Measurements from ENCODE around the gene NCOA3.

NCOA3 gene

GRCh38 chr20:47652794-47653193, 151.1 kb downstream of the NCOA3 start:
- no peak for DNase-seq (ENCODE audit: extremely low spot score)
- TF ChIP-seq LEF1 (IDR thresholded peaks at IDR 0.05; ENCODE audit: borderline replicate concordance) (no peak), ELF4 (IDR thresholded peaks at IDR 0.05) (no peak), HDGF (IDR thresholded peaks at IDR 0.05; ENCODE audit: borderline replicate concordance) (no peak), L3MBTL2 (conservative IDR thresholded peaks at IDR 0.05) (no peak), SP1 (IDR thresholded peaks at IDR 0.05) (no peak), FOXK2 (IDR thresholded peaks at IDR 0.05) (no peak), BHLHE40 (IDR thresholded peaks at IDR 0.05; ENCODE audit: borderline replicate concordance) (no peak), CTBP1 (IDR thresholded peaks at IDR 0.05; ENCODE audit: borderline replicate concordance) (no peak), ZNF384 (IDR thresholded peaks at IDR 0.05) (no peak), PKNOX1 (IDR thresholded peaks at IDR 0.05) (no peak), FOXM1 (IDR thresholded peaks at IDR 0.05; ENCODE audit: borderline replicate concordance) (no peak), TARDBP (IDR thresholded peaks at IDR 0.05) (no peak)
- ChIA-PET POLR2A (no interaction called here), CTCF (interaction anchor here (0.7 to 1.4 kb wide), 2 partner anchors 11 to 471 kb away, joined by 3 read pairs; no protein-coding TSS in a partner anchor)

- ChIA-PET POLR2A (no interaction called here), CTCF (interaction anchor here (1.4 kb wide), 1 partner anchor 10 kb away, joined by 3 read pairs; no protein-coding TSS in a partner anchor)
- TF ChIP-seq ARNT (IDR thresholded peaks at IDR 0.05) (no peak), HDGF (IDR thresholded peaks at IDR 0.05; ENCODE audit: borderline replicate concordance) (no peak), L3MBTL2 (conservative IDR thresholded peaks at IDR 0.05) (no peak), TARDBP (IDR thresholded peaks at IDR 0.05) (no peak), NFRKB (IDR thresholded peaks at IDR 0.05) (no peak), ELF4 (IDR thresholded peaks at IDR 0.05) (no peak), SUZ12 (IDR thresholded peaks at IDR 0.05) (no peak), FOXM1 (IDR thresholded peaks at IDR 0.05; ENCODE audit: borderline replicate concordance) (no peak), ZNF384 (IDR thresholded peaks at IDR 0.05) (no peak), SP1 (IDR thresholded peaks at IDR 0.05) (no peak)
- no peak for DNase-seq (ENCODE audit: extremely low spot score)
Observed at GRCh38 chr20:47653869-47654268, 152.2 kb downstream of the NCOA3 start.

- ChIA-PET POLR2A (no interaction called here), CTCF (no interaction called here)
- DNase-seq (ENCODE audit: extremely low spot score), result no peak
- no peak for TF ChIP-seq LEF1 (IDR thresholded peaks at IDR 0.05; ENCODE audit: borderline replicate concordance)
- no peak for TF ChIP-seq TARDBP (IDR thresholded peaks at IDR 0.05)
- no peak for TF ChIP-seq FOXK2 (IDR thresholded peaks at IDR 0.05)
- TF ChIP-seq PKNOX1 (IDR thresholded peaks at IDR 0.05), result no peak
- no peak for TF ChIP-seq ELF4 (IDR thresholded peaks at IDR 0.05)
- no peak for TF ChIP-seq HDGF (IDR thresholded peaks at IDR 0.05; ENCODE audit: borderline replicate concordance)
- no peak for TF ChIP-seq L3MBTL2 (conservative IDR thresholded peaks at IDR 0.05)
- TF ChIP-seq BHLHE40 (IDR thresholded peaks at IDR 0.05; ENCODE audit: borderline replicate concordance), result no peak
- TF ChIP-seq NFRKB (IDR thresholded peaks at IDR 0.05), result no peak
- TF ChIP-seq CTBP1 (IDR thresholded peaks at IDR 0.05; ENCODE audit: borderline replicate concordance), result no peak
- no peak for TF ChIP-seq SP1 (IDR thresholded peaks at IDR 0.05)
- no peak for TF ChIP-seq FOXM1 (IDR thresholded peaks at IDR 0.05; ENCODE audit: borderline replicate concordance)
Observed at GRCh38 chr20:47654370-47654769, 152.7 kb downstream of the NCOA3 start.

GRCh38 chr20:47655635-47656034, 153.9 kb downstream of the NCOA3 start:
- POLR2A ChIA-PET, result no interaction called here
- CTCF ChIA-PET, result no interaction called here
- TF ChIP-seq ARNT (IDR thresholded peaks at IDR 0.05) (no peak), NFRKB (IDR thresholded peaks at IDR 0.05) (no peak), FOXK2 (IDR thresholded peaks at IDR 0.05) (no peak), LEF1 (IDR thresholded peaks at IDR 0.05; ENCODE audit: borderline replicate concordance) (no peak), CTBP1 (IDR thresholded peaks at IDR 0.05; ENCODE audit: borderline replicate concordance) (no peak), BHLHE40 (IDR thresholded peaks at IDR 0.05; ENCODE audit: borderline replicate concordance) (no peak), HDGF (IDR thresholded peaks at IDR 0.05; ENCODE audit: borderline replicate concordance) (no peak), FOXA1 (IDR thresholded peaks at IDR 0.05) (no peak)
- no peak for DNase-seq (ENCODE audit: extremely low spot score)

GRCh38 chr20:47656318-47656717, 154.6 kb downstream of the NCOA3 start:
- CTCF ChIA-PET, result no interaction called here
- POLR2A ChIA-PET, result no interaction called here
- DNase-seq (ENCODE audit: extremely low spot score), result no peak
- TF ChIP-seq LEF1 (IDR thresholded peaks at IDR 0.05; ENCODE audit: borderline replicate concordance) (no peak), ZNF384 (IDR thresholded peaks at IDR 0.05) (no peak), FOXM1 (IDR thresholded peaks at IDR 0.05; ENCODE audit: borderline replicate concordance) (no peak), ELF4 (IDR thresholded peaks at IDR 0.05) (no peak), SP1 (IDR thresholded peaks at IDR 0.05) (no peak), PKNOX1 (IDR thresholded peaks at IDR 0.05) (no peak), TARDBP (IDR thresholded peaks at IDR 0.05) (no peak), SUZ12 (IDR thresholded peaks at IDR 0.05) (no peak), CTBP1 (IDR thresholded peaks at IDR 0.05; ENCODE audit: borderline replicate concordance) (no peak), HDGF (IDR thresholded peaks at IDR 0.05; ENCODE audit: borderline replicate concordance) (no peak), L3MBTL2 (conservative IDR thresholded peaks at IDR 0.05) (no peak), BHLHE40 (IDR thresholded peaks at IDR 0.05; ENCODE audit: borderline replicate concordance) (no peak), NFRKB (IDR thresholded peaks at IDR 0.05) (no peak), FOXK2 (IDR thresholded peaks at IDR 0.05) (no peak)

GRCh38 chr20:47659904-47660601, 158.4 kb downstream of the NCOA3 start:
- ChIA-PET POLR2A (no interaction called here), CTCF (no interaction called here)
- DNase-seq (ENCODE audit: extremely low spot score), result no peak
- TF ChIP-seq BHLHE40 (IDR thresholded peaks at IDR 0.05; ENCODE audit: borderline replicate concordance), result no peak
- no peak for TF ChIP-seq ELF4 (IDR thresholded peaks at IDR 0.05)
- TF ChIP-seq CTBP1 (IDR thresholded peaks at IDR 0.05; ENCODE audit: borderline replicate concordance), result no peak
